Caco-2 (cell line): ENCODE results near the gene FILIP1. TPM values are rescaled to one million over a fixed set of nuclear protein-coding genes. Genes with fewer than 3 reads are reported as not detected.

ENCODE experiments used
- BruUV-seq: library from RNA; stranded (reverse); fragments of 400-500 nt; replicated peaks from 2 replicates; lab custom pipeline; 2021; lab: Mats Ljungman, UMichigan
- CTCF ChIA-PET: fragments of 300-600 bp; sonication (Branson Sonifier 250); formaldehyde crosslinking; loops from one replicate; lab custom pipeline; 2022; ENCODE audit warnings: antibody characterized with exemption; lab: Charles Lee
- POLR2A ChIA-PET: fragments of 300-600 bp; sonication (Branson Sonifier 250); formaldehyde crosslinking; loops from one replicate; lab custom pipeline; 2022; ENCODE audit warnings: antibody characterized with exemption; lab: Charles Lee
- DNase-seq, 2 experiments: peaks; one replicate each; pipeline versions ENCODE4 v3.0.0 to v3.0.0-alpha.2; 2020 to 2022
- H3K27me3 ChIP-seq: replicated peaks from 2 replicates; pipeline ENCODE4 v1.6.0; 2011; ENCODE audit warnings: low read length; ENCODE audit not compliant: control insufficient read depth, insufficient read depth
- H3K36me3 ChIP-seq: 2 replicates; pipeline ENCODE4 v1.5.1; 2011; ENCODE audit warnings: low read length; ENCODE audit not compliant: control insufficient read depth, insufficient read depth
- H3K4me1 ChIP-seq: fragments of 250-450 bp; sonication (Bioruptor Pico); 2 replicates; pipeline ENCODE4 v1.5.1; 2020; ENCODE audit warnings: mild to moderate bottlenecking
- H3K4me3 ChIP-seq: 2 replicates; pipeline ENCODE4 v1.5.1; 2011; ENCODE audit warnings: low read depth, mild to moderate bottlenecking, control low read depth, low read length
- H3K9me3 ChIP-seq: fragments of 250-450 bp; sonication (Bioruptor Pico); 2 replicates; pipeline ENCODE4 v1.5.1; 2020; ENCODE audit warnings: mild to moderate bottlenecking, moderate library complexity
- H3K27ac Mint-ChIP-seq: one replicate; pipeline ENCODE4 v1.8.0; 2022; ENCODE audit warnings: mixed read lengths; ENCODE audit not compliant: unreplicated experiment
- H3K27me3 Mint-ChIP-seq: one replicate; pipeline ENCODE4 v1.8.0; 2022; ENCODE audit warnings: mixed read lengths; ENCODE audit not compliant: insufficient read depth, unreplicated experiment
- H3K36me3 Mint-ChIP-seq: one replicate; pipeline ENCODE4 v1.8.0; 2022; ENCODE audit warnings: mild to moderate bottlenecking, mixed read lengths; ENCODE audit not compliant: insufficient read depth, unreplicated experiment
- H3K4me1 Mint-ChIP-seq: one replicate; pipeline ENCODE4 v1.8.0; 2022; ENCODE audit warnings: low read depth, mixed read lengths; ENCODE audit not compliant: unreplicated experiment
- H3K4me3 Mint-ChIP-seq: one replicate; pipeline ENCODE4 v1.8.0; 2022; ENCODE audit warnings: mild to moderate bottlenecking, moderate library complexity, mixed read lengths; ENCODE audit not compliant: unreplicated experiment
- H3K9me3 Mint-ChIP-seq: one replicate; pipeline ENCODE4 v1.8.0; 2022; ENCODE audit warnings: mixed read lengths; ENCODE audit not compliant: unreplicated experiment
- intact Hi-C: fragments of 100-400 bp; cut with micrococcal nuclease; formaldehyde crosslinking; loops from one replicate; pipeline ENCODE4 v1.10.0; 2022; ENCODE audit not compliant: unreplicated experiment
- total RNA-seq: library from RNA; stranded (reverse); gene quantifications from 2 replicates; pipeline ENCODE4 v1.2.3, GENCODE V29; 2022
- TF ChIP-seq, protein P1 (sequence below), 2 experiments: fragments of 200-600 bp in 1 of 2; IDR thresholded peaks; 1 replicate in 1 of 2; 2 replicates in 1 of 2; pipeline versions ENCODE4 v1.5.1 to v1.8.0; 2011 to 2022; ENCODE audit warnings: antibody characterized with exemption in 1 of 2, control low read depth in 1 of 2, inconsistent platforms in 1 of 2, low read depth in 1 of 2, low read length in 1 of 2, mild to moderate bottlenecking in 1 of 2, moderate library complexity in 1 of 2; ENCODE audit not compliant: insufficient read depth in 1 of 2, severe bottlenecking in 1 of 2, unreplicated experiment in 1 of 2

The FILIP1 gene
- total RNA-seq, 1 experiment from 2014 or later = 0.07 TPM

DNA sequence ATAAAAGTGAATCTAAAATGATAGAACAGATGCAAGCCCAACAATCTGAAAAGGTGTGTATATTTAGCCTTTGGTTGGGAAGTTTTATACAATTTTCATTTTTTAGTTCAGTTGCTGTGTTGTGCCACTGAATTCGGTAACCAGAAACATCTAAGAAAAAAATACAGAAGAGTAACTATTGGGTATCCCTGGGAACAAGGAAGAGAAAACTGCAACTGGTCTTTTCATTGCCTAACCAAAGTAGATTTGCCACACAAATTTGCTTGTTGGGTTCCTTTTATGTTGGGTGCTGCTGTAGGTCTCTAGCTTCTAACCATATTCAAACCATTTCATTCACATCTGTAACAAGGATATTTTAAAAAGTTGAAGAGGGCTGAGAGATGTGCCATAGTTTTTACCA lies 206.2 kb downstream of the FILIP1 start:
- no peaks in the 10 kb centered on the region for H3K36me3 Mint-ChIP-seq
- H3K4me3 Mint-ChIP-seq = no peak overlapping the region
- no peak overlapping the region for H3K4me3 ChIP-seq
- H3K4me1 Mint-ChIP-seq = no peaks in the 10 kb centered on the region
- H3K9me3 ChIP-seq = no peaks in the 10 kb centered on the region
- BruUV-seq = no TSS peak
- H3K27ac Mint-ChIP-seq = no peak overlapping the region
- DNase-seq = no peak
- no peaks in the 10 kb centered on the region for H3K36me3 ChIP-seq
- no peaks in the 10 kb centered on the region for H3K27me3 ChIP-seq
- CTCF ChIA-PET = no interaction called here
- no peaks in the 10 kb centered on the region; the same call in 1 of the 2 replicates for H3K4me1 ChIP-seq
- no peaks in the 10 kb centered on the region for H3K27me3 Mint-ChIP-seq
- TF ChIP-seq, protein P1, sequence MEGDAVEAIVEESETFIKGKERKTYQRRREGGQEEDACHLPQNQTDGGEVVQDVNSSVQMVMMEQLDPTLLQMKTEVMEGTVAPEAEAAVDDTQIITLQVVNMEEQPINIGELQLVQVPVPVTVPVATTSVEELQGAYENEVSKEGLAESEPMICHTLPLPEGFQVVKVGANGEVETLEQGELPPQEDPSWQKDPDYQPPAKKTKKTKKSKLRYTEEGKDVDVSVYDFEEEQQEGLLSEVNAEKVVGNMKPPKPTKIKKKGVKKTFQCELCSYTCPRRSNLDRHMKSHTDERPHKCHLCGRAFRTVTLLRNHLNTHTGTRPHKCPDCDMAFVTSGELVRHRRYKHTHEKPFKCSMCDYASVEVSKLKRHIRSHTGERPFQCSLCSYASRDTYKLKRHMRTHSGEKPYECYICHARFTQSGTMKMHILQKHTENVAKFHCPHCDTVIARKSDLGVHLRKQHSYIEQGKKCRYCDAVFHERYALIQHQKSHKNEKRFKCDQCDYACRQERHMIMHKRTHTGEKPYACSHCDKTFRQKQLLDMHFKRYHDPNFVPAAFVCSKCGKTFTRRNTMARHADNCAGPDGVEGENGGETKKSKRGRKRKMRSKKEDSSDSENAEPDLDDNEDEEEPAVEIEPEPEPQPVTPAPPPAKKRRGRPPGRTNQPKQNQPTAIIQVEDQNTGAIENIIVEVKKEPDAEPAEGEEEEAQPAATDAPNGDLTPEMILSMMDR (IDR thresholded peaks at IDR 0.05; ENCODE audit: insufficient read depth in 1 of 2, low read depth in 1 of 2, low read length in 1 of 2, severe bottlenecking in 1 of 2, unreplicated experiment in 1 of 2) = no peak
- intact Hi-C loops = no loop called here
- no peaks in the 10 kb centered on the region for H3K9me3 Mint-ChIP-seq
- POLR2A ChIA-PET = no interaction called here

DNA sequence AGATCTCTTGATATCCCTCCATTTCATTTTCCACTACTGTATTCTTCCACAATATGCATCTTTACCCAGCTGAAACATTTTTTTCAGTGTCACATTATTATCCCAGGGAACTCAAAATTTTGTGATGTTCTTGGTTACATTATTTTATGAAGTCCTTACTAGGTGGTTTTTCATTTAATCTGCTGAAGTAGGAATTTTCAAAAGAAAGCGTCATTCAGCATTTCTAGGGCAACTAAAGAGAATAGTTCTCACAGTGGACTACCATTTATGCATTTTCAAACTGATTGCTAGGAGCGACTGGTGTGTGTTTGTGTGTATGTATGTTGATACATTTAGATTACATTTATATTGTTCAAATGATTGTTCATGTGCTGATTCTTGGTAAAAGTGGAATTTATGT lies 206.6 kb downstream of the FILIP1 start:
- no peaks in the 10 kb centered on the region for H3K27me3 ChIP-seq
- DNase-seq = no peak
- intact Hi-C loops = no loop called here
- no peaks in the 10 kb centered on the region for H3K36me3 Mint-ChIP-seq
- POLR2A ChIA-PET = no interaction called here
- TF ChIP-seq, protein P1 (IDR thresholded peaks at IDR 0.05; ENCODE audit: insufficient read depth in 1 of 2, low read depth in 1 of 2, low read length in 1 of 2, severe bottlenecking in 1 of 2, unreplicated experiment in 1 of 2) = no peak
- CTCF ChIA-PET = no interaction called here
- H3K4me3 Mint-ChIP-seq = no peak overlapping the region
- H3K4me1 Mint-ChIP-seq = no peaks in the 10 kb centered on the region
- no peaks in the 10 kb centered on the region; the same call in 1 of the 2 replicates for H3K4me1 ChIP-seq
- no peak overlapping the region for H3K4me3 ChIP-seq
- H3K27ac Mint-ChIP-seq = no peak overlapping the region
- H3K9me3 Mint-ChIP-seq = no peaks in the 10 kb centered on the region
- H3K27me3 Mint-ChIP-seq = no peaks in the 10 kb centered on the region
- no peaks in the 10 kb centered on the region for H3K36me3 ChIP-seq
- no TSS peak for BruUV-seq
- H3K9me3 ChIP-seq = no peaks in the 10 kb centered on the region

DNA sequence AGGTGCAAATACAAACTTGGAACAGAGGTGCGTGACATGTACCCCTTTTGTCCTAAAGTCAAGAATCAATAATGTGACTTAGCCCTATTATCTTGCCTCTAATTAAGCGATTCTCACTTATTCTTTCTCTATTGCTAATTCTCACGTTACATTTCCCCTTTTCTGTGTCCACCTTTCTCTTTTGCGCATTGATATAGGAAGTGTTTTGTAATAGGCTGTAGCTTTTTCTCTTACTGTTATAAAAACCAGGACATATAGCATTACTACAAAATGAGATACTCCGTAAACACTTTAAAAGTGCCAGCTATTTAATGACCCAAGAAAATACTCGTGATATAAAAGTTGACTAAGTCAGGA lies 208.3 kb downstream of the FILIP1 start:
- Histone ChIP-seq H3K4me1 (peaks cover 9% of the 10 kb centered on the region; the same call in 1 of the 2 replicates), H3K9me3 (no peaks in the 10 kb centered on the region), H3K36me3 (no peaks in the 10 kb centered on the region), H3K27me3 (no peaks in the 10 kb centered on the region), H3K4me3 (peak overlapping the region; percentile 97)
- intact Hi-C loops = loop anchor here (1.0 to 2.0 kb wide), 2 partner anchors 42 to 318 kb away; partner anchors contain the start of gene COX7A2
- no peak for DNase-seq
- H3K4me3 Mint-ChIP-seq = no peak overlapping the region
- TF ChIP-seq, protein P1 (IDR thresholded peaks at IDR 0.05; ENCODE audit: insufficient read depth in 1 of 2, low read depth in 1 of 2, low read length in 1 of 2, severe bottlenecking in 1 of 2, unreplicated experiment in 1 of 2) = no peak
- BruUV-seq = TSS peak; percentile 74
- ChIA-PET CTCF (interaction anchor here (0.7 to 1.8 kb wide), 2 partner anchors 12 to 19 kb away, joined by 3 to 10 read pairs; no protein-coding TSS in a partner anchor), POLR2A (interaction anchor here (0.6 to 1.0 kb wide), 3 partner anchors 11 to 182 kb away, joined by 3 to 4 read pairs (median 4); partner anchors contain the start of gene COX7A2)
- no peaks in the 10 kb centered on the region for H3K4me1 Mint-ChIP-seq
- no peaks in the 10 kb centered on the region for H3K9me3 Mint-ChIP-seq
- H3K36me3 Mint-ChIP-seq = no peaks in the 10 kb centered on the region
- H3K27me3 Mint-ChIP-seq = no peaks in the 10 kb centered on the region
- H3K27ac Mint-ChIP-seq = no peak overlapping the region
